Measurements from ENCODE around the gene PLXNA4. TPM values are rescaled to one million over a fixed set of nuclear protein-coding genes. Genes with fewer than 3 reads are reported as not detected.

PLXNA4 gene
- total and polyA plus RNA-seq, 4 donors: 0.04 to 1.1 (median 0.41) TPM

- no peak overlapping the region for H3K9ac ChIP-seq (ENCODE audit: low read depth in 1 of 2, low read length in 2 of 2)
- no peak overlapping the region for H3K4me3 ChIP-seq (ENCODE audit: low read depth in 1 of 3, low read length in 3 of 3)
- no peak overlapping the region for H3K27ac ChIP-seq (ENCODE audit: low read depth in 1 of 2, low read length in 2 of 2)
- no peak for TF ChIP-seq MAX (IDR thresholded peaks at IDR 0.05)
- TF ChIP-seq JUND (IDR thresholded peaks at IDR 0.05): no peak
- no peak for TF ChIP-seq CTCF (IDR thresholded peaks at IDR 0.05; ENCODE audit: low read depth, low read length, missing input control)
- no peak for TF ChIP-seq YY1 (IDR thresholded peaks at IDR 0.05)
- TF ChIP-seq ATF3 (IDR thresholded peaks at IDR 0.05): no peak
- no peak for TF ChIP-seq EGR1 (IDR thresholded peaks at IDR 0.05; ENCODE audit: low read depth in 2 of 2)
- TF ChIP-seq HNF4A (conservative IDR thresholded peaks at IDR 0.05): no peak
- no peak for TF ChIP-seq REST (IDR thresholded peaks at IDR 0.05)
- TF ChIP-seq ZBTB33 (IDR thresholded peaks at IDR 0.05): no peak
- TF ChIP-seq HNF4G (IDR thresholded peaks at IDR 0.05): no peak
- TF ChIP-seq GABPA (IDR thresholded peaks at IDR 0.05 in 1 of 2, conservative IDR thresholded peaks at IDR 0.05 in 1 of 2): no peak
- TF ChIP-seq SP1 (IDR thresholded peaks at IDR 0.05): no peak
- no peak for TF ChIP-seq RXRA (IDR thresholded peaks at IDR 0.05)
- no peak for TF ChIP-seq RAD21 (IDR thresholded peaks at IDR 0.05)
- no peak for TF ChIP-seq FOXA2 (IDR thresholded peaks at IDR 0.05)
- TF ChIP-seq FOXA1 (IDR thresholded peaks at IDR 0.05): no peak
- TF ChIP-seq NR2F2 (IDR thresholded peaks at IDR 0.05): no peak
- no peak for TF ChIP-seq TAF1 (conservative IDR thresholded peaks at IDR 0.05)
- no peaks in the 10 kb centered on the region for H3K4me1 ChIP-seq (ENCODE audit: control insufficient read depth in 4 of 4, insufficient read depth in 4 of 4, low read length in 3 of 4)
- no peaks in the 10 kb centered on the region for H3K27me3 ChIP-seq (ENCODE audit: control insufficient read depth in 4 of 4, insufficient read depth in 4 of 4, low read length in 3 of 4)
- H3K36me3 ChIP-seq (ENCODE audit: control insufficient read depth in 4 of 4, insufficient read depth in 3 of 4, low read depth in 1 of 4, low read length in 3 of 4): no peaks in the 10 kb centered on the region
- DNase-seq (ENCODE audit: low spot score): no peak
- H3K9me3 ChIP-seq (ENCODE audit: control insufficient read depth in 4 of 4, low read length in 3 of 4): no peaks in the 10 kb centered on the region
- 77% methylated on average over 9 of the region's 9 CpGs for WGBS
Measured at GRCh38 chr7:132455378-132455777, 120.9 kb downstream of the PLXNA4 start.
